NT2/D1 (cell line): ENCODE measurements around the gene ATP5MC2.

Experiments used
- SUZ12 ChIP-seq: IDR thresholded peaks from 2 replicates; pipeline ENCODE4 v1.6.1; 2011; ENCODE audit not compliant: insufficient read length, insufficient read depth; ENCODE audit errors: extremely low read depth
- YY1 ChIP-seq: IDR thresholded peaks from 2 replicates; pipeline ENCODE4 v1.6.1; 2011; ENCODE audit not compliant: insufficient read length, insufficient read depth
- ZNF274 ChIP-seq: IDR thresholded peaks from 2 replicates; pipeline ENCODE4 v1.6.1; 2011; ENCODE audit warnings: mild to moderate bottlenecking, low read depth, low read length

- TF ChIP-seq SUZ12 = no peak
- TF ChIP-seq YY1 = no peak
- TF ChIP-seq ZNF274 = no peak
Observed at GRCh38 chr12:53670971-53671370, 4.9 kb downstream of the ATP5MC2 start.
